ENCODE data around the gene CDC5L.
A peak's percentile ranks its signal among the peaks of the same experiment; 100 is the strongest.

GRCh38 chr6:44387346-44388134 is at the start of gene CDC5L:
- TF ChIP-seq, protein P1, sequence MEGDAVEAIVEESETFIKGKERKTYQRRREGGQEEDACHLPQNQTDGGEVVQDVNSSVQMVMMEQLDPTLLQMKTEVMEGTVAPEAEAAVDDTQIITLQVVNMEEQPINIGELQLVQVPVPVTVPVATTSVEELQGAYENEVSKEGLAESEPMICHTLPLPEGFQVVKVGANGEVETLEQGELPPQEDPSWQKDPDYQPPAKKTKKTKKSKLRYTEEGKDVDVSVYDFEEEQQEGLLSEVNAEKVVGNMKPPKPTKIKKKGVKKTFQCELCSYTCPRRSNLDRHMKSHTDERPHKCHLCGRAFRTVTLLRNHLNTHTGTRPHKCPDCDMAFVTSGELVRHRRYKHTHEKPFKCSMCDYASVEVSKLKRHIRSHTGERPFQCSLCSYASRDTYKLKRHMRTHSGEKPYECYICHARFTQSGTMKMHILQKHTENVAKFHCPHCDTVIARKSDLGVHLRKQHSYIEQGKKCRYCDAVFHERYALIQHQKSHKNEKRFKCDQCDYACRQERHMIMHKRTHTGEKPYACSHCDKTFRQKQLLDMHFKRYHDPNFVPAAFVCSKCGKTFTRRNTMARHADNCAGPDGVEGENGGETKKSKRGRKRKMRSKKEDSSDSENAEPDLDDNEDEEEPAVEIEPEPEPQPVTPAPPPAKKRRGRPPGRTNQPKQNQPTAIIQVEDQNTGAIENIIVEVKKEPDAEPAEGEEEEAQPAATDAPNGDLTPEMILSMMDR (conservative IDR thresholded peaks at IDR 0.05): no peak
- 0 out of 2 replicates have a peak, but pooled peaks have one; percentile 35 for TF ChIP-seq ZFX (IDR thresholded peaks at IDR 0.05)

Data from C4-2B (cell line).